HepG2 (cell line): ENCODE results near the gene DPH6. TPM values are rescaled to one million over a fixed set of nuclear protein-coding genes. Genes with fewer than 3 reads are reported as not detected.
"Not testable (repeated sequence)": the region's sequence is repeated elsewhere in the genome, so short reads cannot be mapped to it uniquely, and the experiment has no call there.

Experiments
- ATAC-seq: fragments of 200-7000 bp; cut with Tn5 transposase; 3 replicates; pipeline ENCODE4 v1.9.1; 2020; ENCODE audit warnings: mild to moderate bottlenecking, moderate library complexity
- BruUV-seq: library from RNA; stranded (reverse); fragments of 400-500 nt; replicated peaks from 2 replicates; lab custom pipeline; 2021; lab: Mats Ljungman, UMichigan
- CTCF ChIA-PET: fragments of 300-600 bp; formaldehyde crosslinking; extraction: SDS; loops from one replicate; lab custom pipeline; 2021; ENCODE audit warnings: low total read pairs, inconsistent platforms, low intra/inter-chr PET ratio; lab: Yijun Ruan, JAX
- POLR2A ChIA-PET: fragments of 350-600 bp; sonication (Branson Sonifier 250); formaldehyde crosslinking; loops from one replicate; lab custom pipeline; 2020; ENCODE audit warnings: antibody characterized with exemption, inconsistent platforms; lab: Yijun Ruan, JAX
- DNase-seq: peaks from one replicate; pipeline ENCODE4 v3.0.0-alpha.2; 2015; ENCODE audit warnings: low spot score
- FAIRE-seq: peaks from 3 replicates; lab custom pipeline; 2011; peaks lifted over from hg19 to GRCh38; lab: Jason Lieb, UNC
- H2AFZ ChIP-seq: one replicate; pipeline ENCODE4 v1.6.1; 2011; ENCODE audit warnings: low read length, inconsistent platforms
- H3K27ac ChIP-seq: fragments of 300-600 bp; 3 replicates; pipeline ENCODE4 v1.8.0; 2011; ENCODE audit warnings: mixed run types, mild to moderate bottlenecking, mixed read lengths, low read length, inconsistent platforms; ENCODE audit not compliant: insufficient read depth; ENCODE audit errors: extremely low read length
- H3K27me3 ChIP-seq, 2 experiments: fragments of 200-600 bp in 1 of 2; 2 replicates in 1 of 2; 3 replicates in 1 of 2; pipeline versions ENCODE4 v1.6.0 to v1.8.0; 2011; ENCODE audit warnings: low read length in 2 of 2, mild to moderate bottlenecking in 2 of 2, moderate library complexity in 2 of 2, inconsistent platforms in 1 of 2; ENCODE audit not compliant: insufficient read depth in 2 of 2, control insufficient read depth in 1 of 2
- H3K36me3 ChIP-seq, 2 experiments: fragments of 200-600 bp in 1 of 2; replicated peaks in 1 of 2; 2 replicates in 1 of 2; 3 replicates in 1 of 2; pipeline versions ENCODE4 v1.5.1 to v1.8.0; 2011; ENCODE audit warnings: low read length in 2 of 2, inconsistent platforms in 1 of 2; ENCODE audit not compliant: insufficient read depth in 2 of 2, control insufficient read depth in 1 of 2
- H3K4me1 ChIP-seq: 2 replicates; pipeline ENCODE4 v1.5.1; 2012; ENCODE audit warnings: low read length, inconsistent platforms; ENCODE audit not compliant: insufficient read depth
- H3K4me2 ChIP-seq: 2 replicates; pipeline ENCODE4 v1.6.0; 2011; ENCODE audit warnings: low read depth, low read length, inconsistent platforms
- H3K4me3 ChIP-seq, 3 experiments: fragments of 200-600 bp in 1 of 3; sonication (generic), shearing (Covaris generic) in 1 of 3; replicated peaks in 1 of 3; 2 replicates each; pipeline ENCODE4 v1.5.1; 2011 to 2016; ENCODE audit warnings: low read length in 3 of 3, inconsistent platforms in 2 of 3, low read depth in 2 of 3, mild to moderate bottlenecking in 2 of 3, control low read depth in 1 of 3, mixed read lengths in 1 of 3; ENCODE audit not compliant: insufficient read depth in 1 of 3
- H3K79me2 ChIP-seq: one replicate; pipeline ENCODE4 v1.6.1; 2011; ENCODE audit warnings: low read length, inconsistent platforms; ENCODE audit not compliant: insufficient read depth
- H3K9ac ChIP-seq: 2 replicates; pipeline ENCODE4 v1.6.0; 2011; ENCODE audit warnings: mild to moderate bottlenecking, low read depth, low read length, inconsistent platforms; ENCODE audit not compliant: insufficient read depth
- H3K9me3 ChIP-seq: 2 replicates; pipeline ENCODE4 v1.5.1; 2012; ENCODE audit warnings: mild to moderate bottlenecking, low read length
- H4K20me1 ChIP-seq: 2 replicates; pipeline ENCODE4 v1.6.0; 2011; ENCODE audit warnings: inconsistent platforms, mild to moderate bottlenecking, low read length, moderate library complexity; ENCODE audit not compliant: insufficient read depth
- FOSL2 ChIP-seq: sonication (generic); formaldehyde crosslinking; IDR thresholded peaks from 2 replicates; pipeline ENCODE4 v1.4.0; 2020; ENCODE audit warnings: missing genetic modification reagents
- HMGA1 ChIP-seq: sonication (generic); formaldehyde crosslinking; conservative IDR thresholded peaks from 2 replicates; pipeline ENCODE4 v1.4.0; 2020; ENCODE audit warnings: missing genetic modification reagents
- RAD51 ChIP-seq: fragments of 450-650 bp; IDR thresholded peaks from 2 replicates; pipeline ENCODE4 v1.6.1; 2016; ENCODE audit warnings: borderline replicate concordance
- ZNF329 ChIP-seq: sonication (generic); formaldehyde crosslinking; IDR thresholded peaks from 2 replicates; pipeline ENCODE4 v1.9.0; 2021; ENCODE audit warnings: low read depth, mild to moderate bottlenecking, missing genetic modification reagents
- ZNF607 ChIP-seq: sonication (generic); formaldehyde crosslinking; IDR thresholded peaks from 2 replicates; pipeline ENCODE4 v1.5.1; 2020; ENCODE audit warnings: missing genetic modification reagents, mild to moderate bottlenecking, borderline replicate concordance
- WGBS: methylation state at CpG from one replicate; pipeline ENCODE4 v1.1.6; 2017; ENCODE audit warnings: low lambda C conversion rate; 5-methylcytosine and 5-hydroxymethylcytosine counted together
- in situ Hi-C: cut with HindIII; loops from 2 replicates; pipeline ENCODE4 v1.10.0; 2017; ENCODE audit warnings: low pct_unique_long_range_greater_than_20kb; ENCODE audit not compliant: extremely low pct_ligation_motif_present
- intact Hi-C: fragments of 100-400 bp; cut with micrococcal nuclease; formaldehyde crosslinking; loops from one replicate; pipeline ENCODE4 v1.10.0; 2022; ENCODE audit not compliant: unreplicated experiment
- polyA plus RNA-seq, 8 experiments: library from polyadenylated mRNA; depleted of rRNA in 3 of 8; stranded (reverse) in 7 of 8; unstranded in 1 of 8; fragments of >200 nt; fragmentation: Illumina TruSeq in 4 of 8; extraction: Trizol in 4 of 8; gene quantifications; 2 replicates each; pipeline versions ENCODE4 v1.2.1 to v1.2.3, GENCODE V29; 2011 to 2016; ENCODE audit warnings: low read depth in 4 of 8, missing spikeins in 1 of 8, mixed read lengths in 1 of 8; ENCODE audit not compliant: insufficient read depth in 1 of 8
- total RNA-seq, 5 experiments: library from RNA; depleted of rRNA; stranded (reverse); fragments of >200 nt; fragmentation: Illumina TruSeq; extraction: Trizol; gene quantifications; 2 replicates each; pipeline ENCODE4 v1.2.3, GENCODE V29; 2016; ENCODE audit warnings: low read depth in 1 of 5

DPH6 gene
- total and polyA plus RNA-seq, 2 of the 13 experiments (the other 11 are each of a cell fraction or from before 2014, with no cell fraction given) = 10.2 to 25.8 TPM

DNA sequence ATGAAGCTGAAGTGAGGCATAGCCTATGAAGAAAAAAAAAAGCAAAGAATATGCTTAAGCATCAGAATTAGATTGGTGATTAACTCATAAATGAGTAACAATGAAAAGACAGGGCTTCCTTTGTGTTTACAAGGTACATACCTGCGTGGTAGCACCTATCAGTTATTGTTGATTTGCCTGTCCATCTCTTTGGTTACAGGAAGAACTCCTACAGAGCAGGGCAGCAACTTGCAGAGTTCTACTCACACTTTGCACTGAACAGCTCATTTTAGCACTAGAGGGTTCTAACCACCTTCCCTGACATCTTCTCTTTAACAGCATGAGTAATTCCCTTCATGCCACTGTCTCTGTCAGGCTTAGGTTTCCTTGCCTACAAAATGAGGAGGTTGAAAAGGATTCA lies 166.0 kb downstream of the DPH6 start:
- Histone ChIP-seq H3K4me1 (peaks cover 6% of the 10 kb centered on the region; the same call in 1 of the 2 replicates), H3K27me3 (no peaks in the 10 kb centered on the region), H3K27ac (no peak overlapping the region), H3K9me3 (no peaks in the 10 kb centered on the region), H3K79me2 (no peaks in the 10 kb centered on the region), H4K20me1 (no peaks in the 10 kb centered on the region), H3K4me2 (no peak overlapping the region), H2AFZ (no peak overlapping the region), H3K4me3 (no peak overlapping the region), H3K36me3 (no peaks in the 10 kb centered on the region), H3K9ac (no peak overlapping the region)
- no TSS peak for BruUV-seq
- FAIRE-seq (no peak), ATAC-seq (no peak), DNase-seq (no peak)
- CTCF ChIA-PET = no interaction called here
- intact Hi-C loops = no loop called here
- 71% methylated on average over 1 of the region's 1 CpG for WGBS
- in situ Hi-C loops = no loop called here
- no peak for TF ChIP-seq RAD51
- no peak for TF ChIP-seq ZNF607
- TF ChIP-seq FOSL2 (CRISPR knock-in tag) = no peak
- no peak for TF ChIP-seq ZNF329 (CRISPR knock-in tag)
- no peak for TF ChIP-seq HMGA1 (CRISPR knock-in tag)
- POLR2A ChIA-PET = no interaction called here

DNA sequence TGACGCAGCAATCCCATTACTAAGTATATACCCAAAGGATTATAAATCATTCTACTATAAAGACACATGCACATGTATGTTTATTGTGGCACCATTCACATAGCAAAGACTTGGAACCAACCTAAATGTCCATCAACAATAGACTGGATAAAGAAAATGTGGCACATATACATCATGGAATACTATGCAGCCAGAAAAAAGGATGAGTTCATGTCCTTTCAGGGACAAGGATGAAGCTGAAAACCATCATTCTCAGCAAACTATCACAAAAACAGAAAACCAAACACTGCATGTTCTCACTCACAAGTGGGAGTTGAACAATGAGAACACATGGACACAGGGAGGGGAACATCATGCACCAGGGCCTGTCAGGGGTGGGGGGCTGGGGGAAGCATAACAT lies 167.5 kb downstream of the DPH6 start:
- FAIRE-seq, H3K9ac ChIP-seq, H3K4me2 ChIP-seq, H3K4me1 ChIP-seq, H3K79me2 ChIP-seq, POLR2A ChIA-PET, H4K20me1 ChIP-seq, H2AFZ ChIP-seq, BruUV-seq, H3K27me3 ChIP-seq, H3K4me3 ChIP-seq, CTCF ChIA-PET, H3K9me3 ChIP-seq, intact Hi-C loops, in situ Hi-C loops, DNase-seq, ATAC-seq, H3K36me3 ChIP-seq, H3K27ac ChIP-seq: not testable (repeated sequence)
- 100% methylated on average over 1 of the region's 1 CpG for WGBS
